Ishikawa (cell line): ENCODE data around the gene KLK2.

Experiments used
- CEBPB ChIP-seq: IDR thresholded peaks from 2 replicates; pipeline ENCODE4 v1.6.1; 2012
- CREB1 ChIP-seq: IDR thresholded peaks from 2 replicates; pipeline ENCODE4 v1.6.1; 2012; ENCODE audit warnings: low read depth
- EGR1 ChIP-seq: IDR thresholded peaks from 2 replicates; pipeline ENCODE4 v1.6.1; 2012
- EP300 ChIP-seq: IDR thresholded peaks from 2 replicates; pipeline ENCODE4 v1.6.1; 2012; ENCODE audit warnings: borderline replicate concordance
- FOXM1 ChIP-seq: IDR thresholded peaks from 2 replicates; pipeline ENCODE4 v1.6.1; 2012; ENCODE audit warnings: low read depth, borderline replicate concordance
- NFIC ChIP-seq: IDR thresholded peaks from 2 replicates; pipeline ENCODE4 v1.6.1; 2012
- RAD21 ChIP-seq: IDR thresholded peaks from 2 replicates; pipeline ENCODE4 v1.6.1; 2012; ENCODE audit warnings: low read depth
- TAF1 ChIP-seq: IDR thresholded peaks from 2 replicates; pipeline ENCODE4 v1.6.1; 2012; ENCODE audit warnings: low read depth, mild to moderate bottlenecking
- TCF12 ChIP-seq: IDR thresholded peaks from 2 replicates; pipeline ENCODE4 v1.6.1; 2012; ENCODE audit warnings: low read depth
- TEAD4 ChIP-seq: IDR thresholded peaks from 2 replicates; pipeline ENCODE4 v1.6.1; 2012
- YY1 ChIP-seq: IDR thresholded peaks from 2 replicates; pipeline ENCODE4 v1.6.1; 2012; ENCODE audit warnings: low read depth
- ZBTB7A ChIP-seq: IDR thresholded peaks from 2 replicates; pipeline ENCODE4 v1.6.1; 2012; ENCODE audit warnings: low read depth
- TF ChIP-seq, protein P1 (sequence below): IDR thresholded peaks from 2 replicates; pipeline ENCODE4 v1.6.1; 2012
- TF ChIP-seq, protein P2 (sequence below): IDR thresholded peaks from 2 replicates; pipeline ENCODE4 v1.6.1; 2012; ENCODE audit warnings: low read depth, mild to moderate bottlenecking
- TF ChIP-seq, protein P3 (sequence below): IDR thresholded peaks from 2 replicates; pipeline ENCODE4 v1.6.1; 2012

Gene KLK2

DNA sequence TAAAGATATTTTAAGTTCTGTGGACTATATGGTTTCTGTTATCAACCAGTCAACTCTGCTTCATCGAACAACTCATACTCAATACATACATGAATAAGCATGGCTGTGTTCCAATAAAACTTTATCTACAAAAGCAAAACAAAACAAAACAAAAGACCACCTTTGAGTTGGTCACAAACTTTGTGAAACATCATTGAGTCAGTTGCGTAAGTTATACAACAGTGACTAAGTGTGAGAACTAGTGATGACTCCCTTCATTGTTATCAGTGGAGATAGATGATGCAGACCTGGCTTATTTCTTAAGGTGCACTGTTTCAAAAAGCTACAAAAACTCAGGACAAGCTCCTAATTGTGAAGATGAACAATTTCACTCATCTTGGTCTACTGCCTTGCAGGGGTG is 52.5 kb downstream of the KLK2 start:
- TF ChIP-seq TAF1 (no peak), NFIC (no peak), EGR1 (no peak), EP300 (no peak), CREB1 (no peak), ZBTB7A (no peak), CEBPB (no peak), TCF12 (no peak), RAD21 (no peak), TEAD4 (no peak), YY1 (no peak)
- TF ChIP-seq, protein P1, sequence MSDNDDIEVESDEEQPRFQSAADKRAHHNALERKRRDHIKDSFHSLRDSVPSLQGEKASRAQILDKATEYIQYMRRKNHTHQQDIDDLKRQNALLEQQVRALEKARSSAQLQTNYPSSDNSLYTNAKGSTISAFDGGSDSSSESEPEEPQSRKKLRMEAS: no peak
- TF ChIP-seq, protein P2, sequence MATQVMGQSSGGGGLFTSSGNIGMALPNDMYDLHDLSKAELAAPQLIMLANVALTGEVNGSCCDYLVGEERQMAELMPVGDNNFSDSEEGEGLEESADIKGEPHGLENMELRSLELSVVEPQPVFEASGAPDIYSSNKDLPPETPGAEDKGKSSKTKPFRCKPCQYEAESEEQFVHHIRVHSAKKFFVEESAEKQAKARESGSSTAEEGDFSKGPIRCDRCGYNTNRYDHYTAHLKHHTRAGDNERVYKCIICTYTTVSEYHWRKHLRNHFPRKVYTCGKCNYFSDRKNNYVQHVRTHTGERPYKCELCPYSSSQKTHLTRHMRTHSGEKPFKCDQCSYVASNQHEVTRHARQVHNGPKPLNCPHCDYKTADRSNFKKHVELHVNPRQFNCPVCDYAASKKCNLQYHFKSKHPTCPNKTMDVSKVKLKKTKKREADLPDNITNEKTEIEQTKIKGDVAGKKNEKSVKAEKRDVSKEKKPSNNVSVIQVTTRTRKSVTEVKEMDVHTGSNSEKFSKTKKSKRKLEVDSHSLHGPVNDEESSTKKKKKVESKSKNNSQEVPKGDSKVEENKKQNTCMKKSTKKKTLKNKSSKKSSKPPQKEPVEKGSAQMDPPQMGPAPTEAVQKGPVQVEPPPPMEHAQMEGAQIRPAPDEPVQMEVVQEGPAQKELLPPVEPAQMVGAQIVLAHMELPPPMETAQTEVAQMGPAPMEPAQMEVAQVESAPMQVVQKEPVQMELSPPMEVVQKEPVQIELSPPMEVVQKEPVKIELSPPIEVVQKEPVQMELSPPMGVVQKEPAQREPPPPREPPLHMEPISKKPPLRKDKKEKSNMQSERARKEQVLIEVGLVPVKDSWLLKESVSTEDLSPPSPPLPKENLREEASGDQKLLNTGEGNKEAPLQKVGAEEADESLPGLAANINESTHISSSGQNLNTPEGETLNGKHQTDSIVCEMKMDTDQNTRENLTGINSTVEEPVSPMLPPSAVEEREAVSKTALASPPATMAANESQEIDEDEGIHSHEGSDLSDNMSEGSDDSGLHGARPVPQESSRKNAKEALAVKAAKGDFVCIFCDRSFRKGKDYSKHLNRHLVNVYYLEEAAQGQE: no peak
- TF ChIP-seq, protein P3, sequence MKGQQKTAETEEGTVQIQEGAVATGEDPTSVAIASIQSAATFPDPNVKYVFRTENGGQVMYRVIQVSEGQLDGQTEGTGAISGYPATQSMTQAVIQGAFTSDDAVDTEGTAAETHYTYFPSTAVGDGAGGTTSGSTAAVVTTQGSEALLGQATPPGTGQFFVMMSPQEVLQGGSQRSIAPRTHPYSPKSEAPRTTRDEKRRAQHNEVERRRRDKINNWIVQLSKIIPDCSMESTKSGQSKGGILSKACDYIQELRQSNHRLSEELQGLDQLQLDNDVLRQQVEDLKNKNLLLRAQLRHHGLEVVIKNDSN: no peak

DNA sequence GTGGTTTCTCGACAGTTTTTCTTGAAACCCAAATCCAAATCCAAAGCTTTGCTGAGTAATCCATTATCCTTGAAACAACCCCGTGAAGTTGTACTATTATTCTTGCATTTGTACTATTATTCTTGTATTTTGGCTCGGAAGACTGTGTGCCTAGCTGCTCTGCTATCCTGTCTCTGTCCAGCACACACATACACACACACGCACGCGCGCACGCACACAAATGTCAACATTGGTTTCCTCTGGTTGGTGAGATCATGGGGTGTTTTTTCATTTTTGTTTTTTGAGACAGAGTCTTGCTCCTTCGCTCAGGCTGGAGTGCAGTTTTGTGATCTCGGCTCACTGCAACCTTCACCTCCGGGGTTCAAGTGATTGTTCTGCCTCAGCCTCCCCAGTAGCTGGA is 52.9 kb downstream of the KLK2 start:
- no peak for TF ChIP-seq EGR1
- TF ChIP-seq, protein P1: no peak
- TF ChIP-seq EP300: no peak
- TF ChIP-seq TAF1: no peak
- TF ChIP-seq RAD21: no peak
- TF ChIP-seq, protein P3: no peak
- no peak for TF ChIP-seq FOXM1
- no peak for TF ChIP-seq CEBPB
- no peak for TF ChIP-seq TEAD4

DNA sequence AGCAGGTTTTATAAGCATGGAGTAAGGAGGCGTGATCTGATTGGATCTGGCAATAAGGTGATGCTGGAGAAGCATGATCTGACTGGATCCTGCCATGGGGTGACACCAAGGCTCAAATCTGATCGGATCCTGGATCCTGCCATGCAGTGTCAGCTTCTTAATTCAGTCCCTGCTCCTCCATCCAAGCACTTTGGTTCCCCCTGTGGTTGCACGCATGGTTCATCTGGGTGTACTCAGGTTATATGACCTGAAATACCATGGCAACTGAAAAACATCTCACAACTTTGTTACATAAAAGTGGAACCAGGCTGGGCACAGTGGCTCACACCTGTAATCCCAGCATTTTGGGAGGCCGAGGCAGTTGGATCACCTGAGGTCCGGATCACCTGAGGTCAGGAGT is 55.6 kb downstream of the KLK2 start:
- TF ChIP-seq YY1: no peak
- no peak for TF ChIP-seq EP300
- no peak for TF ChIP-seq CREB1
- no peak for TF ChIP-seq EGR1
- TF ChIP-seq FOXM1: no peak
- TF ChIP-seq, protein P2: no peak
- TF ChIP-seq, protein P3: no peak
- TF ChIP-seq RAD21: no peak
- TF ChIP-seq TCF12: no peak
- no peak for TF ChIP-seq TEAD4
- no peak for TF ChIP-seq ZBTB7A
- no peak for TF ChIP-seq TAF1
- TF ChIP-seq CEBPB: no peak
